Heart right ventricle (tissue), 16 donors: ENCODE results near the gene FGF2. TPM values are rescaled to one million over a fixed set of nuclear protein-coding genes. Genes with fewer than 3 reads are reported as not detected.

ENCODE experiments used
- ATAC-seq, 8 donors: fragments of 200-7000 bp; cut with Tn5 transposase; one replicate each; pipeline ENCODE4 v1.9.1; 2020; ENCODE audit warnings: mild to moderate bottlenecking in 8 of 8, moderate library complexity in 8 of 8, moderate number of reproducible peaks in 1 of 8
- DNase-seq, 2 donors: peaks; one replicate each; pipeline ENCODE4 v3.0.0-alpha.2; 2020
- H3K27ac ChIP-seq, 10 donors: fragments of 200-600 bp; sonication (generic) in 2 of 10; one replicate each; pipeline versions ENCODE4 v1.5.0 to v1.8.0; 2020 to 2022; ENCODE audit warnings: mild to moderate bottlenecking in 3 of 10
- H3K27me3 ChIP-seq, 7 donors: fragments of 200-600 bp; one replicate each; pipeline ENCODE4 v1.8.0; 2021 to 2022; ENCODE audit warnings: mild to moderate bottlenecking in 2 of 7
- H3K36me3 ChIP-seq, 9 donors: fragments of 200-600 bp; sonication (generic) in 1 of 9; one replicate each; pipeline versions ENCODE4 v1.5.0 to v1.8.0; 2020 to 2022; ENCODE audit warnings: mild to moderate bottlenecking in 2 of 9
- H3K4me1 ChIP-seq, 9 donors: fragments of 200-600 bp; sonication (generic) in 1 of 9; one replicate each; pipeline versions ENCODE4 v1.5.0 to v1.8.0; 2020 to 2022; ENCODE audit warnings: mild to moderate bottlenecking in 4 of 9
- H3K4me3 ChIP-seq, 10 donors: fragments of 200-600 bp; sonication (generic) in 2 of 10; one replicate each; pipeline versions ENCODE4 v1.5.0 to v1.8.0; 2020 to 2022; ENCODE audit warnings: mild to moderate bottlenecking in 7 of 10, moderate library complexity in 2 of 10
- H3K9me3 ChIP-seq, 11 donors: fragments of 200-600 bp in 10 of 11; sonication (generic) in 2 of 11; one replicate each; pipeline versions ENCODE4 v1.5.0 to v1.8.0; 2013 to 2022; ENCODE audit warnings: mild to moderate bottlenecking in 2 of 11, control low read depth in 1 of 11, moderate library complexity in 1 of 11
- CTCF ChIP-seq, 9 donors: fragments of 200-600 bp; sonication (generic) in 2 of 9; IDR thresholded peaks; one replicate each; pipeline versions ENCODE4 v1.5.0 to v1.8.0; 2021 to 2022; ENCODE audit warnings: antibody characterized with exemption in 9 of 9, mild to moderate bottlenecking in 5 of 9, moderate library complexity in 1 of 9
- WGBS, 2 donors: extraction: QIAGEN DNeasy Blood & Tissue Kit; methylation state at CpG; one replicate each; pipeline ENCODE4 v1.1.7; 2013; ENCODE audit warnings: inconsistent platforms in 1 of 2; 5-methylcytosine and 5-hydroxymethylcytosine counted together
- intact Hi-C, 10 donors: fragments of 100-400 bp; cut with DNase I; formaldehyde crosslinking; loops; one replicate each; pipeline versions ENCODE4 v1.11.1 to v1.14.2; 2022
- polyA plus RNA-seq, 2 donors: library from polyadenylated mRNA; stranded (reverse); fragments of 200-250 nt; gene quantifications; one replicate each; pipeline ENCODE4 v1.2.3, GENCODE V29; 2013
- total RNA-seq, 10 donors: library from RNA; stranded (reverse); fragmentation: NEBNext Ultra II Directional in 3 of 10; extraction: Animal tissue kit (Norgen Biotek cat#: 25700) in 3 of 10; gene quantifications; one replicate each; pipeline versions ENCODE4 v1.2.1 to v1.2.4, GENCODE V29; 2021 to 2023
- donor health status: Arrhythmogenic right ventricular cardiomyopathy.
- donor health status: ischemic (EF 13 %, LVEDD 7.1; RV severe dilation, severe dysfunction).
- donor health status: healthy with polysubstance abuse.
- donor health status: DM: no; HTN: yes; CAD: no.
- donor health status: DM: no; HTN: no; CAD: no.
- donor health status: ischemic (EF 25% LVEDD 6.9; RV normal size, moderate dysfunction).
- donor health status: ischemic (EF 25% LVEDD 5.7; RV mildly dilated, moderate dysfunction).
- donor health status: healthy.
- donor health status: DM: yes; HTN: yes; CAD: no.
- donor health status: Ischemic cardiomyopathy.
- donor health status: ischemic (EF 35%, LVEDD 5.7; RV mildly dilated, moderate dysfunction).
- donor health status: nonischemic (EF 11% LVEDD 7.7; RV severe dilation, severe dysfunction).
- donor health status: DM: yes; HTN: yes; CAD: no.
- donor health status: PGD.
- donor health status: ischemic (EF 29% LVEDD 5.4; RV normal size, mild dysfunction).
- donor health status: nonischemic (EF 23%, LVEDD 6.1; RV moderate dilation, normal function).

Gene FGF2
- total and polyA plus RNA-seq, 12 donors: 2.9 to 8.6 (median 5.6) TPM

GRCh38 chr4:122899682-122900081, 73.1 kb downstream of the FGF2 start:
- Histone ChIP-seq H3K4me3 (no peak overlapping the region), H3K27me3 (no peaks in the 10 kb centered on the region), H3K36me3 (peaks cover 0 to 24% (median 0%) of the 10 kb centered on the region in 9 donors), H3K4me1 (peaks cover 0 to 14% (median 3%) of the 10 kb centered on the region in 9 donors), H3K27ac (no peak overlapping the region), H3K9me3 (no peaks in the 10 kb centered on the region)
- no peak for DNase-seq
- no peak for ATAC-seq
- intact Hi-C loops: no loop called here
- no peak for TF ChIP-seq CTCF (IDR thresholded peaks at IDR 0.05)
- 82 to 93% methylated on average over 7 of the region's 7 CpGs for WGBS, 2 donors

DNA sequence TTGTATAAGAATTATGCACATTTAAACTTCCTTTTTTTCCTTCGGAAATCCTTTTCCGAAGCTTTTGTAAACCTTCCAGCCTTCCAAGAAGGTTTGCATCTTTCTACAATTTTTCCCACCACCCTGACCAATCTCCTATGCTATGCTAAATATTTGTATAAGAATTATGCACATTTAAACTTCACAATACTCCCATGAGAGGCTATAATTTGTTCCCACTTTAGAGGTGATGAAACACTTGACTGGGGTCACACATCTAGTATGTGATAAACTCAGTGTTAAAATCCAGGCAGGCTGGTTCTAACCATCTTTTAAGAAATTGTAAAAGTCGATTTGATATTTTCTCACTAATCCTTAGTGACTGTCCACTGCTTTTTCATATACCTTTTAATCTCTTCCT, 73.7 kb downstream of the FGF2 start:
- H3K27ac ChIP-seq: no peak overlapping the region
- intact Hi-C loops: no loop called here
- peaks cover 0 to 14% (median 3%) of the 10 kb centered on the region in 9 donors for H3K4me1 ChIP-seq

DNA sequence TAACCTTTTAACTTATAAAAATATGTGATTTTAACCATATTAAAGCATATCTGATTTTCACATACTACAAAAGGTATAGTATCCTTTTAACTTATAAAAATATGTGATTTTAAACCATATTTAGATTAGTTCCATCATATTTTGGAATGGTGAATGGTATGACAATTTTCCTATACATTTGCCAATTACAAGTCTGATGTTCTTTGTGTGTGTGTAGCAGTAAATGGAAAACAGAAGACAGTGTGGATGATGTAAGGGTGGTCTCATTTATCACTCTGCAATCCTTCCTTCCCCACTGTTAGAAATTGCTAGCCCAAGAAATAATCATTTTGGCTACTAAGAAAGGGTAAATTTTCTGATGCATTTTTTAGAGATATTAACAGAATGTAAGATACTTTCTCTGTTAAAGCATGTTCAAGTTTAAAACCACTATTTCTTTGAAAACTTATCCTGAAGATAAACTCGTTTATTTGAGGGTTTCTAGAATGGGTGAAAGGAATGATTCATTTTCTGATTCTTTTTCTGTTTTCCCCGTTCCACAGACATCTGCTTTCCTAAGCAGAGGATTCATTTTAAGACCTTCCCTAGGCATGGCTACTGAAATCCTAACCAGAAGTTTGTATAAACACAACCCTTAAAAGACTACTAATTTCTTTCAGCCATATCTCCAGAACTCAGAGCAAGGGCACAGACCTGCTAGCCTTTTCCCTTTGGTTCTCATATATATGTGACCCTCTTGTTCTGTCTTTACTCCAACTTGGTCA, 74.8 kb downstream of the FGF2 start:
- Histone ChIP-seq H3K27me3 (no peaks in the 10 kb centered on the region), H3K4me3 (no peak overlapping the region), H3K27ac (no peak overlapping the region), H3K36me3 (peaks cover 0 to 25% (median 0%) of the 10 kb centered on the region in 9 donors), H3K4me1 (peaks cover 0 to 6% (median 0%) of the 10 kb centered on the region in 9 donors), H3K9me3 (no peaks in the 10 kb centered on the region)
- intact Hi-C loops: no loop called here
- 80 to 86% methylated on average over 2 of the region's 2 CpGs for WGBS, 2 donors
- TF ChIP-seq CTCF (IDR thresholded peaks at IDR 0.05): no peak
- ATAC-seq (no peak), DNase-seq (no peak)

More for the DNA sequence above, 73.7 kb downstream of the FGF2 start:
- peaks cover 0 to 23% (median 0%) of the 10 kb centered on the region in 9 donors for H3K36me3 ChIP-seq
- TF ChIP-seq CTCF (IDR thresholded peaks at IDR 0.05): no peak
- WGBS, 2 donors: 76 to 82% methylated on average over 3 of the region's 3 CpGs
- DNase-seq (no peak), ATAC-seq (no peak)
- no peaks in the 10 kb centered on the region for H3K27me3 ChIP-seq
- H3K9me3 ChIP-seq: no peaks in the 10 kb centered on the region
- H3K4me3 ChIP-seq: no peak overlapping the region

DNA sequence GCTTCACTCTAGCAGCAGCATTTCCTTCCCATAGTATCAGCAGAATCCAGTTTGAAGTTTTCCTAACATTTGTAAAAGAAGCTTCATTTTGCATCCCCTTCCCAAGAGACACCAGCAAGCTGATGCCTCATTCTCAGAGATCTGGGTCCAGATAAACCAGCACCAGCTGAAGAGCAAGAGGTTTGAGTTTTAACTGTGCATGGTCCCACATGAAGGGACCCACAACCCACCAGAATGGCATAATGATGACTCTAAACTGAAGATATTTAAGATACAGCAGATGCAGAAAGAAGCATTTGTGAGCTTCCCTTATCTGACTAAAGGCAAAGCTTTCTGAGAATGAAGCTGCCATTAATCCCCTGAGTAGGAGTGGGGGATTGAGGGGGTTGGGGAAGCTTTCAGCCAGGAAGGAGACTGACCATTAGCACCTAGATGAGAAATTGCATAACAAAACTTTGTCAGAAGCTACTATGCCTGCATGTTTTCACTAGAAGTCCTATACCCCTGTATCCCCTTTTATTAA, 77.2 kb downstream of the FGF2 start:
- intact Hi-C loops: no loop called here
- no peak for TF ChIP-seq CTCF (IDR thresholded peaks at IDR 0.05)
- peaks cover 0 to 18% (median 0%) of the 10 kb centered on the region in 9 donors for H3K36me3 ChIP-seq
- H3K4me3 ChIP-seq: no peak overlapping the region
- H3K9me3 ChIP-seq: no peaks in the 10 kb centered on the region
- DNase-seq: no peak
- H3K27me3 ChIP-seq: no peaks in the 10 kb centered on the region
- ATAC-seq: no peak
- no peak overlapping the region for H3K27ac ChIP-seq
- H3K4me1 ChIP-seq: no peaks in the 10 kb centered on the region
